ENCODE results near the gene USH2A.
"Not testable (repeated sequence)": the region's sequence is repeated elsewhere in the genome, so short reads cannot be mapped to it uniquely, and the experiment has no call there.

Gene USH2A

DNA sequence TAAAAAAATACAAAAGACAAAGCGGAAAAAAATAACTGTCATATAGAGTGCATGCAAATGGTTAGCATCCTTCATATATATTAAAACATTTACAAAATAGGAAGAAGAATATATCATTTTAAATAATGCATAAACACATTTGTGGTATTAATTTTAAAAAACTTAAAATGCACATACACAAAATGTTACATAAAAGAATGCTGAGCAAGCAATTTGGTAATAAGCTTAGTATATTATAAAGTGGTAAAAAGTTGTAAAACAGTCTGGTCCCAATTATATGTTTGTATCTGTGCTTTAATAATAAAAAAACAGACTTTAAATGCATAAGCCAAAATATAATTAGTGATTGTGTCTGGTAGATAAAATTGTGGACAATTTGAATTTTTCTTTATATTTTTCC lies 394.6 kb downstream of the USH2A start:
- DNase-seq, result no peak

DNA sequence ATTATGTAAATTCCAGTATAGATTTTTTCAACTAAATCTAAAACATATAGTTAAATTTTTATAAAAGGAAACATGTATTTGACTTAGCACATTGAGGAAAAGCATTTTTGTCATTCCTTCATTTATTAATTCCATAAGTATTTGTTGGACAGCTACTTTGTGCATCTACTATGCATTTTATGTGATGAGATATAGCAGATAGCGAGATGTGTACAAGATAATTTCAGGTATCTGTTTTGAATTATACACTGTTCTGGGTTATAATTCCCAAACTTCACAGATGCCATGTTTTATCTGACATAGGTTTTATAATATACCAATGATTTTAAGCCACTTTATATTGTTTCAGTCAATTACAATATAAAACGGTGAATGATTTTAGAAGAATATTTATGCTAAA lies 398.7 kb downstream of the USH2A start:
- DNase-seq, result no peak

DNA sequence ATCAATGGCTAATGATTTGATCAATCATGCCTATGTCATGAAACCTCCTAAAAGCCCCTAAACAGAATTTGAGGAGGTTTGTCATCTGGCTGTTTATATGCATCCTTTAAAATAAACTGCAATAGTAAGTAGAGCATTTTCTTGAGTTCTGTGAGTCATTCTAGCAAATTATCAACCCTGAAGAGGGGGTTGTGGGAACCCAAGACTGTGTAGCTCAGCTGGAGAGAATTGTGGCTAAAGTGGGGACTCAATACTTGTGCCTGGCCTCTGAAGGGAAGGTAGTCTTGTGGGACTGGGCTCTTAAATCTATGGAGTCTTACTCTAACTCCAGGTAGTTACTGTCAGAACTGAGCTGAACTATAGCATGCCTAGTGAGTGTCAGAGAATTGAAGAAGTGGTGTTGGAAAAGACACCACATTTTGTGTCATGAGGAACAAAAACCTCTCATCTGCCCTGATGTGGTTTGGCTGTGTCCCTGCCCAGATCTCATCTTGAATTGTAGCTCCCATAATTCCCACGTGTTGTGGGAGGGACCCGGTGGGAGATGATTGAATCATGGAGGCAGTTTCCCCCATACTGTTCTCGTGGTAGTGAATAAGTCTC lies 402.4 kb downstream of the USH2A start:
- DNase-seq, result no peak

DNA sequence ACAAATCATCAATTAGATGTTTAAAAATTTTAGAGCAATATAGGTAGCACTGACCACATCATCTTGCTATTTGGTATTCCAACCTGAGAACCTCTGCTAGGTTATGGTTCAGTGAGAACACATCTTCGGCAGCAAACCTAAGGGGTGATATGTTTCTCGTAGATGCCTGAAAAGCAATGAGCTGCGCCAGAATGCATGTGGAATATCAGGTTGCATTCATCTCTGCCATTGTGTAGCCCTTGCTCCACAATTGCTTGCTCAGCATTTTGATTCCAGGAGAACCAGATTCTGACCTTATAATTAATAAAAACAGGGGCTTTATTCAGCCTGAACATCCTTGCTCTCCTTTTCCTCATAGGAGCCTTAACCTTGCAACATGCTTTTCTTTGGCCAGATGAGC lies 408.1 kb downstream of the USH2A start:
- no peak for DNase-seq

- no peak for DNase-seq
Measured at GRCh38 chr1:216014086-216014485, 409.2 kb downstream of the USH2A start.

DNA sequence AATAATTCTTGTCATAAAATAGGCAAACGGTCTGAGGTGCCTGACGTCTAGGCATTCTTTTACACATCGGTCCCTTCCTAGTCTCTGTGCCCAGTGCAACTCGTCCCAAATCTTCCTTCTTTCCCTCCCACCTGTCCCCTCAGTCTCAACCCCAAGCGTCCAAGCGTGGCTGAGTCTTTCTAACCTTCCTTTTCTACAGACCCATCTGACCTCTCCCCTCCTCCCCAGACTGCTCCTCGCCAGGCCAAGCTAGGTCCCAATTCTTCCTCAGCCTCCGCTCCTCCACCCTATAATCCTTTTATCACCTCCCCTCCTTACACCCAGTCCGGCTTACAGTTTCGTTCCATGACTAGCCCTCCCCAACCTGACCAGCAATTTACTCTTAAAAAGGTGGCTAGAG lies 413.8 kb downstream of the USH2A start:
- DNase-seq, result not testable (repeated sequence)

GRCh38 chr1:216005916-216006315 lies 417.3 kb downstream of the USH2A start:
- DNase-seq, result no peak

DNA sequence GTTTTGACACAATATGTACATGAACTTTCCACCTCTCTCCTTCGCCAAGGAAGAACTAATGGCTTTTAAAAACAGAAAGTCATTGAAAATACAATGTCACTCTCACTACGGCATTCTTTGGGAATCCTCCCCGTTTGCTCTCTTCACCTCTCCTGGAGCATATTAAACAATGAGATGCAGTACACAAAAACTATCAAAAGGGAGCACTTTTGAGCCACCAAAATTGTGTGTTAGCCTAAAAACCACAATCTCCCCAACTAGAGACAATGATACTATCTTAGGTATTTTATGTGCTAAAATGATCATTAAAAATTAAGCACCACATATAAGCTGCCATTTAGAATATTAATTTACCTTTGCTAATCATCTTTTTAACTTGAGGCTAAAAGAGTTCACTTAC lies 430.6 kb downstream of the USH2A start:
- DNase-seq, result no peak

DNA sequence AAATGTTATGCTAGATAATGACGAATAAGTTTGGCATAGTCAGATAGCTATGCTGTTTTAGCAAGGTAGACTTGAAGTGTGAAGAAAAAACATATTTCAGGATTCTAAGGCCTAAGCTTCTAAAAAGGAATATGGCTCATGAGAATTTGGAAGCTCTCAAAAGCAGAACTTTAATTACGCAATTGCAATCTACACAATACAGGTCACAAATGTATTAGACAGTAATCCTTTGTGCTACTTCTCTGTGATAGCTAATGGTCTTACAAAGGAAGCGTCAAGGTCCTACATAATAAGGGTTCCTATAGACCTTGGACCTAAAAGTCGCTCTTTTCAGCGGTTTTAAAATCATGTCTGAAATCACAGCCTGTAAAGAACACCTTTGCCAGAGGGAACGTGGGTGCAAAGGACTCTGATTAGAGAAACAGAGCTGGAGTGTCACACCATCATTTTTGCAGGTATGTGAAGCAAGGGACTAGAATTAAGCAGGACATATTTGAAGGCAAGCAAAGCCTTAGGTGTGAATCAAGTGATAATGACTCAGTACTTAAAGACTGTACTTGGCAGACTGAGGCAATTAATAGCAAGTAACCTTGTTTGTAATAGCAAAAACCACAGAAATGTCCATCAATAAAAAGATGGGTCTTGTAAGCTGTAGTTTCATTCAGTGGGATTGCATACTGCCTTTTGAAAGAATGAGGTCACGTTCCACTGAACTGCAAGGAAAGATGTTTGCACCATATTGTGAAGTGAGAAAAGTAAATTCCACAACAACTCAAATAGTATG lies 436.0 kb downstream of the USH2A start:
- no peak for DNase-seq

DNA sequence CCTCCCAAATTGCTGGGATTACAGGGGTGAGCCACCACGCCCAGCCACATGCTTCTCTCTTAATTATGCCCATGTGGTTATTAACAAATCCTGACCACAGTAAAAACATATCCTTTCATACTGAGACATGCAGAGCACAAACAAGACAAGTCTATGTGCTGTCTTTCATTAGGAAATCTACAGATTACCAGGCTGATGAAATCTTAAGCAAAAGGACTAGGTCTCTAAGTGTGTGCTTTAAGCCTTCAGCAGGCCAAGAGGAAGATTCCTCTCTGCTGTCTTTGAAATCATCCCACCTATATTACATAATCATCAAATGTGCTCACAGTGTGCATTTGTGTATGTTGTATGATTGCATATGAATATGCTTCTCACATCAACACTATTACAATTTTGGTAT lies 436.8 kb downstream of the USH2A start:
- DNase-seq, result no peak

DNA sequence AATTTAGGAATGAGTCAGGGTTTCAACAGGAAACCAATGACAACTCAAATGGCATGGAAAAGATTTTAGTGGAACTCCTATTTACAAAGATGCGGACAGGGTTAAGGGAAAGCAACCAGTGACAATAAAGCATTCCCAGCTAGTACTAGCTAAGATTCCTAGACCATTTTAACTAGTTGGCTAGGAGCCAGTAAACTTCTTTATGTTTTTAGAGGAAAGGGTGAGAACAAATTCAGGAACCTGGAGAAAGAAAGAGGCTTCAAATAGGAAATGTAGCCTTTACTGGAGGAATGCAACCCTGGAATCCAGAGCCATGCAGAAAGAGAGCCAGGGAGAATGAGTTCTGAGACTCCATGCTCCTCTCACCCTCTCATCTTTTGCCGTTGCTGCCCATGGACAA lies 439.6 kb downstream of the USH2A start:
- DNase-seq, result no peak

- no peak for DNase-seq
Measured at GRCh38 chr1:215971793-215972441, 451.3 kb downstream of the USH2A start.

- DNase-seq, result no peak
Measured at GRCh38 chr1:215970406-215970805, 452.8 kb downstream of the USH2A start.

GRCh38 chr1:215963621-215964020 lies 459.6 kb downstream of the USH2A start:
- DNase-seq, result no peak

- no peak for DNase-seq
Measured at GRCh38 chr1:215963040-215963439, 460.2 kb downstream of the USH2A start.

- DNase-seq, result no peak
Measured at GRCh38 chr1:215958841-215959240, 464.4 kb downstream of the USH2A start.

GRCh38 chr1:215957663-215958062 lies 465.6 kb downstream of the USH2A start:
- DNase-seq, result no peak

GRCh38 chr1:215932558-215932957 lies 490.7 kb downstream of the USH2A start:
- no peak for DNase-seq

GRCh38 chr1:215926670-215927069 lies 496.6 kb downstream of the USH2A start:
- DNase-seq, result no peak

DNA sequence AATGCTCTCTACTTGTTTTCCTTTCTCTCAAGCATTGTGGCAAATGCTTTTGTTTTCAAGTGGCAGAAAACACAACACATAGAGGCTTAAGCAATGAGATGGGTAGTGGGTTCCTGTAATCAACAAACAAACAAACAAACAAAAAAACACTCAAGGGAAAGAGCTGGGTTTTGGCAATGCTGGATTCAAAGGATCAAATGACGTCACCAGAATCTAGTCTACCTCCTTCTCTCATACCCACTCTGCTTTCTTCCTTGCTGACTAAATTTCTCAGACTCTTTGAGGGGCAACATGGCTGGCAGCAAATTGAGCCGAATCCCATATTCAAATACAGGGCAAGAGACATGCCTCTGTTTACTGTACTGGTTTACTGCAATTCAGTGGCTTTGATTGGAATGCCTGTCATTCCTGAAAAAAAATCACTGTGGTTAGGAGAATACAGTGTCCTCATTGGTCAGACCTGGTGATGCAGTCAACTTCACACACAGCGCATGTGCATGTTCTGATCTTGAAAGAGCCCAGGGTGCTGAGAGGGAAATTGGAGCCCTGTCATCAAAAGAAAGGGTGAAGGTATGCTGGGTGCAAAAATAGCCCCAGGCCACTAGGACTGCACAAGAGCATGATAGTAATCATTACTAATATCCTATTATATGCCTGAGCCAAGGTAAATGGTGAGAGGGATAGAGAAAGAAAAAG lies 500.0 kb downstream of the USH2A start:
- no peak for DNase-seq

DNA sequence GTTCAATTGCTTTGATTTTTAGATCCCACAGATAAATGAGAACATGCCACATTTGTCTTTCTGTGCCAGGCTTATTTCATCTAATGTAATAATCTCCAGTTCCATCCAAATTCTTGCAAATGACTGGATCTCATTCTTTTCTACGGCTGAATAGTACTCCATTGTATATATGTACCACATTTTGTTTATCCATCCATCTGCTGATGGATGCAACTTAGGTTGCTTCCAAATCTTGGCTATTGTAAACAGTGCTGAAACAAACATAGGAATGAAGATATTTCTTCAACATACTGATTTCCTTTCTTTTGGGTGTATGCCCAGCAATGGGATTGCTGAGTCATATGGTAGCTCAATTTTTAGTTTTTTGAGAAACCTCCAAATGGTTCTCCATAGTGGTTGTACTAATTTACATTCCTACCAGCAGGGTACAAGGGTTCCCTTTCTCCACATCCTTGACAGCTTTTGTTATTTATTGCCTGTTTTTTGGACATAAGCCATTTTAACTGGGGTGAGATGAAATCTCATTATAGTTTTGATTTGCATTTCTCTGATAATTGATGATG lies 511.8 kb downstream of the USH2A start:
- DNase-seq, result no peak

DNA sequence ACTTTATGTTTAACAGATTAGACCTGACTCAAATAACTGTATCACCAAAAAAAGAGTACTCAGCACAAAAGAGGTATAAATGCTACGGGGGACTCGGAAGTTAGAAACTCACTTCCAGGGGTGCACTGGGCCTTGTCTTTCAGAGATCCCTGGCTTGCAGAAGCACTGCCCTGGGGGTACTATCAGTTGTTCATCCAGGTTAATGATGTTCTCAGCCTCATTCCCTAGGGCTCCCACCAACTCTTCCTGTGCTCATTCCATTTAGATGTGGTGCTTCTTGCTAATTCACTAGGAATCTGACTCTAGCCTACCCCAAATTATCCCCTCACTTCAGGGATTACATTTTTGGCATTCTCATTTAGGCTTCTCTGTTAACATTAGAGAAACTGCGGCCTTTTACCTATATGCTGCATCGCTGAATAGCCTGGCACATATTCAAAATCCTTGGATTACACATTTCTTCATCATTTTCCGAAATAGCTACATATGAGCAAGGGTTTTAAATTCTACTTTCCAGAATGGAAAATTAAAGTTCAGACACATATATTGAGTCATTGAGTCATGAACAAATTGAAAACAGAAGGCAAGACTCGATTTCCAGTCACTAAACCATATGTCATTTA lies 517.6 kb downstream of the USH2A start:
- DNase-seq, result no peak

DNA sequence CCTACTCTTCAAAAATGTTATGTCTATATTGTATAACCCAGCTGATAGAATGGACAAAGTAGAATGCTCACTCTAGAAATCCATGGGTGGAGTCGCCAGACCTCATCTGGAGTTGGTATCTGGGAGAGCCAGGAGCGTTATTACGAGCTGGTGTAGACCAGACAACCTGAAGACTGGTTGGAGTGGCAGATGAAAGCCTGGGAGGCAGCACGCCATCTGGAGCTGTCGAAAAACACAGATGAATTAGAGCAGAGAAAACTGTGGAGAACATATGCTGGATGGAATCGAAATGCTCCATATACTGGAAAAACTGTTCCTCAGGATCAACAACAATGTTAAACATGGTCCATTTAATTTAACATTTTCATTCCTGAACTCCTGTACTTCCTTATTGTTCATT lies 522.6 kb downstream of the USH2A start:
- no peak for DNase-seq

Data from CD4-positive, alpha-beta T cell treated with Interleukin-4 for 4 hours (primary cell).